ENCODE results near the gene ATP6V1G2.

Gene ATP6V1G2

GRCh38 chr6:31547727-31548543 lies 1.5 kb upstream of the ATP6V1G2 start:
- H3K27me3 ChIP-seq: no peaks in the 10 kb centered on the region
- no peaks in the 10 kb centered on the region for H3K9me3 ChIP-seq
- DNase-seq: no peak
- TF ChIP-seq, protein P1, sequence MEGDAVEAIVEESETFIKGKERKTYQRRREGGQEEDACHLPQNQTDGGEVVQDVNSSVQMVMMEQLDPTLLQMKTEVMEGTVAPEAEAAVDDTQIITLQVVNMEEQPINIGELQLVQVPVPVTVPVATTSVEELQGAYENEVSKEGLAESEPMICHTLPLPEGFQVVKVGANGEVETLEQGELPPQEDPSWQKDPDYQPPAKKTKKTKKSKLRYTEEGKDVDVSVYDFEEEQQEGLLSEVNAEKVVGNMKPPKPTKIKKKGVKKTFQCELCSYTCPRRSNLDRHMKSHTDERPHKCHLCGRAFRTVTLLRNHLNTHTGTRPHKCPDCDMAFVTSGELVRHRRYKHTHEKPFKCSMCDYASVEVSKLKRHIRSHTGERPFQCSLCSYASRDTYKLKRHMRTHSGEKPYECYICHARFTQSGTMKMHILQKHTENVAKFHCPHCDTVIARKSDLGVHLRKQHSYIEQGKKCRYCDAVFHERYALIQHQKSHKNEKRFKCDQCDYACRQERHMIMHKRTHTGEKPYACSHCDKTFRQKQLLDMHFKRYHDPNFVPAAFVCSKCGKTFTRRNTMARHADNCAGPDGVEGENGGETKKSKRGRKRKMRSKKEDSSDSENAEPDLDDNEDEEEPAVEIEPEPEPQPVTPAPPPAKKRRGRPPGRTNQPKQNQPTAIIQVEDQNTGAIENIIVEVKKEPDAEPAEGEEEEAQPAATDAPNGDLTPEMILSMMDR (IDR thresholded peaks at IDR 0.05): no peak
- H3K27ac ChIP-seq: peak overlapping the region; percentile 72 to 74
- peaks cover 7 to 33% (median 23%) of the 10 kb centered on the region in 3 donors for H3K36me3 ChIP-seq
- intact Hi-C loops (cut with DNase I; ENCODE audit: low total_unique reads): loop anchor here (2.0 kb wide), 1 partner anchor 51 kb away; no protein-coding TSS in a partner anchor
- H3K4me1 ChIP-seq: peaks cover 0 to 36% (median 19%) of the 10 kb centered on the region in 4 donors
- peak overlapping the region; percentile 46 to 54 for H3K4me3 ChIP-seq

DNA sequence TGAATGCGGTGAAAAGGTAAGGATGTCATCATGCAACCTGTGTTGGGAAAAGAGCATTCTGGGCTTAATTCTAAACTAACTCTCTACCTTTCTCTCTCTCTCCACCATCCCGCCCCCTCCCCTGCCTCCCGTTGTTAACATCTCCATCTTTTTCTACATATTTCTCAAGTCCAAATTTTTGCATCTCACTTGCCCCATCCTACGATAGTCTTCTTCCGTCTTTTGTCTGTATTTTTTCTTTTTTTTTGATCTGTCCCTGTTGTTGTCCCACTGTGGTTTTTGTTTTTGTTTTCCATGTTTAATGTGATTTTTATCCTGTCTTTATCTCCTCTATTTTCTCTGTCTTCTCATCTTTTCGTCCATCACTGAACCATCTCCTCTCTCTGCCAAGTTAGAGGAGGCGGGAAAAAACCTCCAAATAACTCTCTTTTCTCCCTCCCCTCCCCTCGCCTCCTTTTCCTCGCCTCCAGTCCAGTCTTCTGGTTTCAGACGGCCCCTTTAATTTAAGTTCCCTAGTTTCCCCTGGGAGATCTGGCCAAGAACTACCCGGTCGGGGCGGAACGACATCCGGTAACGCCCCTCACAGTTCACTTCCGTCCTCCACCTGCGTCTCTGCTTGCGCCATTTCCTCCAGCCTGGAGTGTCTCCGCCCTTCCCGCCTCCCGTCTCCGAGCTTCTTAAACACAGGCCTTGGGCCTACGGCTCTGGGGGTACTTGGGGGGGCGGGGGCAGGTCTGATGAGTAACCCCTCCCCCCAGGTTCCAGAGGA lies 734 bp upstream of the ATP6V1G2 start, which contains the start of gene NFKBIL1:
NFKBIL1 (plus strand) TSS at position 651 of the 769 bp plus-strand sequence; CDS start at position 738, 87 bp downstream.
- intact Hi-C loops (cut with DNase I; ENCODE audit: low total_unique reads): loop anchor here (2.0 kb wide), 1 partner anchor 52 kb away; no protein-coding TSS in a partner anchor
- H3K36me3 ChIP-seq: peaks cover 7 to 28% (median 20%) of the 10 kb centered on the region in 3 donors

DNA sequence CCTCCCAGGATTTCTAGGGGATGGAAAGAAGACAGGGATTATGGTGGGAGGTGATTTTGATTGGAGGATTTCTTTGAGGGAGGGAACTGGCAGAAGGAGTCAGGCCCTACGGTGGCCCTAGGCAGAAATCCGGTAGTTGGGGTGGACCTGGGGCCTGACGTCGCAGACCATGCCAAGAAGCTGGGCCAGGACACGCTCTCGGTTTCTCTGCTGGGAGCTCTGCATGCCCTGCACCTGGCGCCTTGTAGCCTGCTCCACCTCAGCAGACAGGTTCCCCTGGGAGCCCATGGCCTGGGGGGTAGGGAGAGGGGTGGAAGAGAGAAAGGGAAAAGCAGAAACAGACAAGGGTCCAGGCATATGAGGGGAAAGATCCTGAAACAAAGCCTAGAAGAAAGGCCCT lies 1.1 kb downstream of the ATP6V1G2 start:
- H3K27me3 ChIP-seq: no peaks in the 10 kb centered on the region
- intact Hi-C loops (cut with DNase I; ENCODE audit: low total_unique reads): no loop called here
- H3K27ac ChIP-seq: no peak overlapping the region
- H3K4me1 ChIP-seq: peaks cover 0 to 46% (median 30%) of the 10 kb centered on the region in 4 donors
- TF ChIP-seq, protein P1 (IDR thresholded peaks at IDR 0.05): no peak
- H3K4me3 ChIP-seq: no peak overlapping the region
- peaks cover 5 to 13% (median 12%) of the 10 kb centered on the region in 3 donors for H3K36me3 ChIP-seq
- no peaks in the 10 kb centered on the region for H3K9me3 ChIP-seq
- no peak for DNase-seq

More for the DNA sequence above, 734 bp upstream of the ATP6V1G2 start, which contains the start of gene NFKBIL1:
- no peaks in the 10 kb centered on the region for H3K9me3 ChIP-seq
- peak; percentile 98 to 99 for DNase-seq
- H3K4me3 ChIP-seq: peak within 1 kb of the TSS; percentile 46 to 54
- H3K27me3 ChIP-seq: no peaks in the 10 kb centered on the region
- TF ChIP-seq, protein P1 (IDR thresholded peaks at IDR 0.05): peak in 1 of 2 experiments; percentile 3
- peaks cover 0 to 42% (median 24%) of the 10 kb centered on the region in 4 donors for H3K4me1 ChIP-seq
- H3K27ac ChIP-seq: peak within 1 kb of the TSS; percentile 72 to 74

DNA sequence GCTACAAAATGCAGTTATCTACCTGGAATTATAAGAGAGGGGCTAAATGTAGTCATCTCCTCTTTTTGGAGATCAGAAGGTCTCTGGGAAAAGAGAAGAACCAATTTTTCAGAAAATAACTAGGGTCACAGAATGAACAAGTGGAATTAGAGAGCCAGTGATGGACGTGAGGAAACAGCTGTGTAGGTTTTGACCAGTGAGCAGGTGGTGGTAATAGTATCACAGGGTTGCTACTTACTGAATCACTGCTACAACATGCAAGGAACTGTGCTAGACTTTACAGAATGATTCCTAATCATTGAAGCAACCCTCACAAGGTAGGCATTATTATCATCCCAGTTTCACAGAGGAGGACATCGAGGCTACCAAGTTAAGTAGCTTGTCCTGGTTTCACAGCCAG lies 1.7 kb downstream of the ATP6V1G2 start:
- intact Hi-C loops (cut with DNase I; ENCODE audit: low total_unique reads): no loop called here
- Histone ChIP-seq H3K27me3 (no peaks in the 10 kb centered on the region), H3K4me1 (peaks cover 0 to 46% (median 36%) of the 10 kb centered on the region in 4 donors), H3K4me3 (no peak overlapping the region), H3K27ac (no peak overlapping the region), H3K9me3 (no peaks in the 10 kb centered on the region), H3K36me3 (peaks cover 6 to 17% (median 13%) of the 10 kb centered on the region in 3 donors)
- no peak for DNase-seq
- TF ChIP-seq, protein P1 (IDR thresholded peaks at IDR 0.05): no peak

GRCh38 chr6:31543639-31544038 lies 2.8 kb downstream of the ATP6V1G2 start:
- no peaks in the 10 kb centered on the region for H3K9me3 ChIP-seq
- peaks cover 0 to 48% (median 41%) of the 10 kb centered on the region in 4 donors for H3K4me1 ChIP-seq
- peaks cover 17 to 20% (median 18%) of the 10 kb centered on the region in 3 donors for H3K36me3 ChIP-seq
- intact Hi-C loops (cut with DNase I; ENCODE audit: low total_unique reads): no loop called here
- H3K4me3 ChIP-seq: no peak overlapping the region
- no peaks in the 10 kb centered on the region for H3K27me3 ChIP-seq
- H3K27ac ChIP-seq: peak overlapping the region in 1 of 2 donors; percentile 91
- TF ChIP-seq, protein P1 (IDR thresholded peaks at IDR 0.05): no peak
- DNase-seq: no peak

Measured in tibial artery (tissue), 4 donors.